HG03135 (cell line): ENCODE measurements around the gene DLL4.

Experiments
- ATAC-seq: cut with Tn5 transposase; IDR thresholded peaks from one replicate; pipeline ENCODE4 v1.9.1; 2021; ENCODE audit warnings: mild to moderate bottlenecking, moderate library complexity; ENCODE audit not compliant: unreplicated experiment

The DLL4 gene

GRCh38 chr15:40925863-40926658 lies 3.1 kb upstream of the DLL4 start:
- ATAC-seq = no peak

- ATAC-seq = no peak
Observed at GRCh38 chr15:40926659-40927494, 2.3 kb upstream of the DLL4 start.

GRCh38 chr15:40927495-40927872 lies 1.7 kb upstream of the DLL4 start:
- ATAC-seq = no peak

GRCh38 chr15:40927873-40928806 lies 1.0 kb upstream of the DLL4 start:
- ATAC-seq = no peak

DNA sequence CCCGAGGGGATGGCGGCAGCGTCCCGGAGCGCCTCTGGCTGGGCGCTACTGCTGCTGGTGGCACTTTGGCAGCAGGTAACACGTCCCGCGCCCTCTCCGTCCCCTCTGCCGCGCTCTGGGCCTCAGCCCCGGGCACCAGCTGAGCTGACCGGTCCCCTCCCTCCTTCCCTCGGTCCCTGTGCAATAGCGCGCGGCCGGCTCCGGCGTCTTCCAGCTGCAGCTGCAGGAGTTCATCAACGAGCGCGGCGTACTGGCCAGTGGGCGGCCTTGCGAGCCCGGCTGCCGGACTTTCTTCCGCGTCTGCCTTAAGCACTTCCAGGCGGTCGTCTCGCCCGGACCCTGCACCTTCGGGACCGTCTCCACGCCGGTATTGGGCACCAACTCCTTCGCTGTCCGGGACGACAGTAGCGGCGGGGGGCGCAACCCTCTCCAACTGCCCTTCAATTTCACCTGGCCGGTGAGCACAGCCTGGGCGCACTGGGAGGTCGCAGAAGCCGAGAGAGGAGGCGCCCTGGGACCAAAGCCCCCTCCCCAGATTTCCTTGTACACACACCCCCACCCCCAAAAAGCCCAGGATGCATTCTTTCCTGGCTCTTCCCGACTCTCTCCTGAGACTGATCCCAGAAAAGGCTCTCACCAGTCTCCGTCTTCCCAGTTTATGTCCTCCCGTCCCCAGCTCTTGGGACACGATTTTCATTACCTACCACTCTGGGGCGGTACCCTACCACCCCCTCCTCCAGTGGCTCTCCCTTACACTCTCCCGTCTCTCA lies 705 bp downstream of the DLL4 start:
- no peak for ATAC-seq

DNA sequence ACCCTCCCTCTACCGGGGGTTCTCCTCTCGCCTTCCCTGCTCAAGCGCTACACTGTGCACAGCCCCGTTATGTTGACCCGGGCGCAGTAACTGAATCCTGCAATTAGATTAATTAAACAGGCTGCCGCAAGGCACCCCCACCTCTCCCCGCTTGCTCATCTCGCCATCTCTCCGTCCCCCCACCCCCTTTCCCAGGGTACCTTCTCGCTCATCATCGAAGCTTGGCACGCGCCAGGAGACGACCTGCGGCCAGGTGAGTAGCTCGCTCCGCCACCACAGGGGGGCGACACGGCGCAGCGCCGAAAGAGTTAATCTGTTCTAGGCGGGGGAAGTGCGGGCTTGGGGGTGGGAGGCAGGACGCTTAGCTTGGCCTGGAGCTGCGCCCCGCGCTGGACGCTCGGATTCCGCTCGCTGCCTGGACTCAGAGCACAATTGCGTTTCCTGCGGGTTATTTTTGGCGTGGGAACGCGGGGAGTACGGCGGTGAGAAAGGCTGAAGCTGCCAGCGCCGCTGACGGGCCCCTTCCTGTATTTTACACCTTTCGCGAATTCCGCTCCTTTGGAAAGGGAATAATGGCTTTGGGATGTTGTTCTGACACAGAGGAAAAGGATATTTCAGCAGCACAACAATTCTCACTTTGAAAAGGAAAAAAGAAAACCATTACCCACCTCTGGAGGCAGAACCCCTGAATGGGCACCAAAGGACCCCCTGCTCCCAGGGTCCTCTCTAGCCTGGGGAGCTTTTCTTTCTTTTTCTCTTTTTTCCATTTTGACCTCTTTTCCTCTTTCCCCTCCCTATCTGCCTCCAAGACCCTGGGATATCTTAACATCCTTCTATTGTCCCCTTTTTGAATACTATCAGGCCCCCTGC lies 1.5 kb downstream of the DLL4 start:
- ATAC-seq = no peak

- no peak for ATAC-seq
Observed at GRCh38 chr15:40931300-40932142, 2.4 kb downstream of the DLL4 start.

GRCh38 chr15:40932156-40932555 lies 3.0 kb downstream of the DLL4 start:
- no peak for ATAC-seq

DNA sequence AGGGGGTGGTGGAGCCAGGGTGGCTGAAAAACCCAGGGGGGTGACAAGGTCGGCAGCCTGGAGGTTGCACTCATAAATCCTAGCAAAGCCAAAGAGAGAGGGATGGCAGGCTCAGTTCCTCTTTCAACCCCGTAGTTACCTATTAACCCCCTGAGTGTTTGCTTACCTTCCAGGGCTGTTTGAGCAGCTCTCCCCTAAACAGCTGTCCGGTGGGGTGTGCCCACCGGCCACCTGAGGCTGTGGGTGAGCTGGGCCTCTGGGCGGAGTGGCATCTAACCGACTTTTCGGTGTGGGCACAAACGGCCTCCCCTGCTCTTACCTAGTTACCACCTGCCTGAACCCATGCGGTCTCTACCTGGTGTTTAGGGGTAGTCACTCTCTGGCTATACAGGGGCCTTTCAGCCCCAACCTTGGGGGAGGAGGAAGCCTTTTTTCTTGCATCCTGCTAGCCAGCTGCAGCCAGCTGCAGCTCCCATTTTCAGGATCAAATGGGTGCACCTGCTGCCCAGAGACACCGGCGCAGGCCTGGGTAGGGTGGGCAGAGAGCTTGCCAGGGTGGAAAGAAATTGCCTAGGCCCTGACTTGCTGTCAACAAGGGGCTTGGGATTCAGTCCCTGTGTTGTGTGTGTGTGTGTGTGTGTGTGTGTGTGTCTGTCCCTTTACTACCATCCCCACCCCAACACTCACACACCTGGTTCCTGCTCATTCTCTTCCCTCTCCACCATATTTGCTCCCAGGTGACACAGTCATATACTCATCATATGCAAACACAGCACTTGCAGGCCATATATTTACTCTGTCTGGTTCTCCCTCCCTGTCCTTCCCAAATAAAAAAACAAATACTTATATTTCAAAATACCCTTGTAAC lies 3.7 kb downstream of the DLL4 start:
- ATAC-seq = no peak

DNA sequence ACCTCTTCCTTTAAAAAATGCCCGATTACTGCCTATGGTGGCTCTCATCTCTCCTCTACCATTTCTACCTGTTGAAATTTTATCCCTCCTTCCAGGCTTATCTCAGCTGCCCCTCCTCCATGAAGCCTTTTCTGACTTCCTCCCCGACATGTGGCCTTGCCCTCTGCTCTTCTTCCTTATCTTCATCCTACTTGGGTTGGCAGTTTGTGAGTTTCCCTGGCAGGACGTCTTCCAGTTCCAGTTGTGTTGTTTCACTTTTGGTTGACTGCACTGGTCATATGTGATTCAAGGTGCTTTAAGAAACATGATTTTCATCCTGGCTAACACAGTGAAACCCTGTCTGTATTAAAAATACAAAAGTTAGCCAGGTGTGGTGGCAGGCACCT lies 4.4 kb downstream of the DLL4 start:
- no peak for ATAC-seq

- no peak for ATAC-seq
Observed at GRCh38 chr15:40934457-40934856, 5.3 kb downstream of the DLL4 start.

DNA sequence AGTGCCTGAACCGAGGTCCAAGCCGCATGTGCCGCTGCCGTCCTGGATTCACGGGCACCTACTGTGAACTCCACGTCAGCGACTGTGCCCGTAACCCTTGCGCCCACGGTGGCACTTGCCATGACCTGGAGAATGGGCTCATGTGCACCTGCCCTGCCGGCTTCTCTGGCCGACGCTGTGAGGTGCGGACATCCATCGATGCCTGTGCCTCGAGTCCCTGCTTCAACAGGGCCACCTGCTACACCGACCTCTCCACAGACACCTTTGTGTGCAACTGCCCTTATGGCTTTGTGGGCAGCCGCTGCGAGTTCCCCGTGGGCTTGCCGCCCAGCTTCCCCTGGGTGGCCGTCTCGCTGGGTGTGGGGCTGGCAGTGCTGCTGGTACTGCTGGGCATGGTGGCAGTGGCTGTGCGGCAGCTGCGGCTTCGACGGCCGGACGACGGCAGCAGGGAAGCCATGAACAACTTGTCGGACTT lies 7.1 kb downstream of the DLL4 start:
- ATAC-seq = no peak

- no peak for ATAC-seq
Observed at GRCh38 chr15:40936709-40937666, 7.8 kb downstream of the DLL4 start.

DNA sequence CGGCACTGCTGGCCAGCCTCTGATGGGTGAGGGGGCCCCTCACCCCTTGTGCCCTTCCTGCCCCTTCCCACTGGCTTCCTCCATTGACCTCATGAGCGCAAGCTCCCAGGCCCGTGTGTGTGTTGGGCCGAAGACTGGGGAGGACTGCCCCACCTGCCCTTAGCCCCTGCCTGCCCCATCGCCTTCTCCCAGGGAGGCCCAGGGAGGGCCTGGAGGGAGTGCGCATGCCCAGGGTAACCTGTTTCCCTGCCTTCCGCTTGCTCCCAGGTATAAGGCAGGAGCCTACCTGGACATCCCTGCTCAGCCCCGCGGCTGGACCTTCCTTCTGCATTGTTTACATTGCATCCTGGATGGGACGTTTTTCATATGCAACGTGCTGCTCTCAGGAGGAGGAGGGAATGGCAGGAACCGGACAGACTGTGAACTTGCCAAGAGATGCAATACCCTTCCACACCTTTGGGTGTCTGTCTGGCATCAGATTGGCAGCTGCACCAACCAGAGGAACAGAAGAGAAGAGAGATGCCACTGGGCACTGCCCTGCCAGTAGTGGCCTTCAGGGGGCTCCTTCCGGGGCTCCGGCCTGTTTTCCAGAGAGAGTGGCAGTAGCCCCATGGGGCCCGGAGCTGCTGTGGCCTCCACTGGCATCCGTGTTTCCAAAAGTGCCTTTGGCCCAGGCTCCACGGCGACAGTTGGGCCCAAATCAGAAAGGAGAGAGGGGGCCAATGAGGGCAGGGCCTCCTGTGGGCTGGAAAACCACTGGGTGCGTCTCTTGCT lies 8.8 kb downstream of the DLL4 start:
- ATAC-seq = no peak

GRCh38 chr15:40938536-40938870 lies 9.4 kb downstream of the DLL4 start:
- no peak for ATAC-seq
